Measurements from ENCODE around the gene HOXB1. TPM values are rescaled to one million over a fixed set of nuclear protein-coding genes. Genes with fewer than 3 reads are reported as not detected.

HOXB1 gene
- total and polyA plus RNA-seq, 2 of the 8 experiments (the other 6 are each of a cell fraction or from before 2014, with no cell fraction given), result not detected

- H2BK5ac ChIP-seq (ENCODE audit: low read depth, low read length), result peak overlapping the region; percentile 15; the same call in 1 of the 2 replicates
- H4K20me1 ChIP-seq (replicated peaks in 1 of 2; ENCODE audit: control insufficient read depth in 1 of 2, insufficient read depth in 2 of 2, low read length in 2 of 2), result peaks cover 5 to 6% of the 10 kb centered on the region in 2 experiments
- H3K18ac ChIP-seq (ENCODE audit: extremely low read depth, low read length), result no peak overlapping the region
- H3K79me1 ChIP-seq (ENCODE audit: low read depth, low read length), result no peaks in the 10 kb centered on the region
- no peak overlapping the region for H3K56ac ChIP-seq (replicated peaks; ENCODE audit: insufficient read length, low read depth, low read length)
- no peak overlapping the region for H3K14ac ChIP-seq (ENCODE audit: insufficient read length)
- no peak overlapping the region for H2AFZ ChIP-seq (ENCODE audit: low read length)
- no peak overlapping the region for H2BK15ac ChIP-seq (ENCODE audit: low read length)
- DNase-seq (ENCODE audit: low read depth in 1 of 2, low spot score in 2 of 2) (no peak), FAIRE-seq (no peak)
- peak overlapping the region; percentile 65 to 91 for H3K4me2 ChIP-seq (ENCODE audit: insufficient read depth in 1 of 2, low read depth in 2 of 2, low read length in 2 of 2)
- H4K8ac ChIP-seq (ENCODE audit: extremely low read depth, insufficient read depth, low read length), result no peak overlapping the region
- H3K9ac ChIP-seq (replicated peaks in 1 of 4; ENCODE audit: extremely low read depth in 1 of 4, low read depth in 3 of 4, low read length in 3 of 4), result no peak overlapping the region
- H3K4me1 ChIP-seq (replicated peaks in 1 of 4; ENCODE audit: control insufficient read depth in 3 of 4, insufficient read depth in 4 of 4, low read length in 3 of 4), result peaks cover 0 to 11% (median 8%) of the 10 kb centered on the region in 4 experiments; a peak in 6 of 7 replicates
- H2BK120ac ChIP-seq (replicated peaks; ENCODE audit: low read depth, low read length), result no peak overlapping the region
- peak overlapping the region; percentile 7 to 56 (median 32); a peak in 6 of 8 replicates for H3K4me3 ChIP-seq (ENCODE audit: extremely low read depth in 1 of 4, insufficient read depth in 2 of 4, low read depth in 3 of 4, low read length in 4 of 4)
- POLR2A ChIA-PET (ENCODE audit: partially characterized antibody), result interaction anchor here (0.9 kb wide), 1 partner anchor 19 kb away, joined by 3 read pairs; no protein-coding TSS in a partner anchor
- no peak overlapping the region for H3K23ac ChIP-seq (ENCODE audit: insufficient read length)
- TF ChIP-seq SIN3A (conservative IDR thresholded peaks at IDR 0.05 in 1 of 2, IDR thresholded peaks at IDR 0.05 in 1 of 2; ENCODE audit: low read depth in 1 of 2, low read length in 2 of 2) (no peak), ZNF274 (IDR thresholded peaks at IDR 0.05; ENCODE audit: borderline replicate concordance, extremely low read depth, low read length) (no peak)
- H4K91ac ChIP-seq (replicated peaks; ENCODE audit: insufficient read length, low read length), result no peak overlapping the region
- no peak overlapping the region for H4K5ac ChIP-seq (ENCODE audit: insufficient read length, low read depth, low read length)
- H2BK12ac ChIP-seq (ENCODE audit: low read depth, low read length), result peak overlapping the region; percentile 60; the same call in 1 of the 2 replicates
- H2BK20ac ChIP-seq (ENCODE audit: low read length), result no peak overlapping the region
- H3K9me3 ChIP-seq (ENCODE audit: insufficient read depth in 2 of 2, low read depth in 1 of 2, low read length in 1 of 2), result no peaks in the 10 kb centered on the region
- CTCF ChIA-PET (ENCODE audit: partially characterized antibody), result interaction anchor here (0.9 to 3.4 kb wide), 8 partner anchors 8 to 54 kb away, joined by 3 to 14 read pairs (median 6); no protein-coding TSS in a partner anchor
- no peak overlapping the region for H3K4ac ChIP-seq (replicated peaks; ENCODE audit: insufficient read length, low read depth, low read length)
- no peak overlapping the region for H2AK5ac ChIP-seq (ENCODE audit: low read depth, low read length)
- H3K27me3 ChIP-seq (replicated peaks in 1 of 4; ENCODE audit: control insufficient read depth in 3 of 4, extremely low read depth in 1 of 4, insufficient read depth in 3 of 4, low read length in 3 of 4), result peaks cover 62 to 81% (median 74%) of the 10 kb centered on the region in 4 experiments
- 24% methylated on average over 12 of the region's 12 CpGs; no CpG with 5 or more reads in 1 of the 2 experiments for WGBS, 2 experiments (ENCODE audit: extremely low coverage in 1 of 2, insufficient coverage in 1 of 2, insufficient read length in 1 of 2, insufficient replicate concordance in 2 of 2, low coverage in 1 of 2, low lambda C conversion rate in 2 of 2, missing lambda C conversion rate in 1 of 2)
- no peak overlapping the region for H3K27ac ChIP-seq (ENCODE audit: low read depth, low read length)
- H3K23me2 ChIP-seq (ENCODE audit: low read depth, low read length), result no peaks in the 10 kb centered on the region; the same call in 1 of the 2 replicates
- H3K79me2 ChIP-seq (ENCODE audit: control insufficient read depth in 1 of 2, insufficient read depth in 2 of 2, low read length in 2 of 2), result no peaks in the 10 kb centered on the region
- H3K36me3 ChIP-seq (ENCODE audit: control insufficient read depth in 2 of 4, insufficient read depth in 4 of 4, low read length in 3 of 4), result peaks cover 0 to 3% (median 0%) of the 10 kb centered on the region in 4 experiments; a peak in 1 of 8 replicates
Measured at GRCh38 chr17:48541036-48541576, 10.3 kb upstream of the HOXB1 start.
